PFSK-1 (cell line): ENCODE results near the gene IKZF1.

Experiments used
- POLR2AphosphoS5 ChIP-seq: IDR thresholded peaks from 2 replicates; pipeline ENCODE4 v1.6.1; 2012; ENCODE audit warnings: low read depth, mild to moderate bottlenecking, control low read depth, low read length, moderate library complexity
- SIN3A ChIP-seq: IDR thresholded peaks from 2 replicates; pipeline ENCODE4 v1.6.1; 2012; ENCODE audit warnings: mild to moderate bottlenecking, low read length, moderate library complexity, borderline replicate concordance; ENCODE audit not compliant: insufficient read depth
- TAF1 ChIP-seq: IDR thresholded peaks from 2 replicates; pipeline ENCODE4 v1.6.1; 2012; ENCODE audit warnings: low read length, control low read depth, borderline replicate concordance; ENCODE audit not compliant: insufficient read depth
- TF ChIP-seq, protein P1 (sequence below), 2 experiments: IDR thresholded peaks; 2 replicates each; pipeline versions ENCODE4 v1.6.1 to v1.8.0; 2011 to 2012; ENCODE audit warnings: low read depth in 2 of 2, low read length in 2 of 2, control low read depth in 1 of 2, inconsistent platforms in 1 of 2, mild to moderate bottlenecking in 1 of 2, moderate library complexity in 1 of 2; ENCODE audit not compliant: insufficient read depth in 1 of 2

DNA sequence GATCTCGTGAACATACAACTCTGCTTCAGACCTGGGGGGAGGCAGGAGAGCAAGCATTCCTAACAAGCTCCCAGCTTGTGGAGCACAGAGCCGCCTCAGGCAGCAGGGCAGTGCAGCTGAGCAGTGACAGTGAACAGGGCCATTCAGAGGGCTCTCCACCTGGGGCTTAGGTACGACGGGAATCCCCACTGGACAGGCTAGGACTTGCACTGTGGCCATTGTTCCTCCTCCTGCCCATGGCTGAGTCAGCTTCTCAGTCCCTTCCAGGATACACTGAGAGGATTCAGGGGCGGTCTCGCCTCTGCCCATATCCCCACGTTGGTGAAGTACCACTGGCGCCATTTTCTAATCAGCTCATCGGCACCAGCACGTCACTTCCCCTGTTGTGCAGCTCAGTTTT lies 74.6 kb downstream of the IKZF1 start:
- TF ChIP-seq TAF1 (no peak), POLR2AphosphoS5 (no peak), SIN3A (no peak)
- TF ChIP-seq, protein P1, sequence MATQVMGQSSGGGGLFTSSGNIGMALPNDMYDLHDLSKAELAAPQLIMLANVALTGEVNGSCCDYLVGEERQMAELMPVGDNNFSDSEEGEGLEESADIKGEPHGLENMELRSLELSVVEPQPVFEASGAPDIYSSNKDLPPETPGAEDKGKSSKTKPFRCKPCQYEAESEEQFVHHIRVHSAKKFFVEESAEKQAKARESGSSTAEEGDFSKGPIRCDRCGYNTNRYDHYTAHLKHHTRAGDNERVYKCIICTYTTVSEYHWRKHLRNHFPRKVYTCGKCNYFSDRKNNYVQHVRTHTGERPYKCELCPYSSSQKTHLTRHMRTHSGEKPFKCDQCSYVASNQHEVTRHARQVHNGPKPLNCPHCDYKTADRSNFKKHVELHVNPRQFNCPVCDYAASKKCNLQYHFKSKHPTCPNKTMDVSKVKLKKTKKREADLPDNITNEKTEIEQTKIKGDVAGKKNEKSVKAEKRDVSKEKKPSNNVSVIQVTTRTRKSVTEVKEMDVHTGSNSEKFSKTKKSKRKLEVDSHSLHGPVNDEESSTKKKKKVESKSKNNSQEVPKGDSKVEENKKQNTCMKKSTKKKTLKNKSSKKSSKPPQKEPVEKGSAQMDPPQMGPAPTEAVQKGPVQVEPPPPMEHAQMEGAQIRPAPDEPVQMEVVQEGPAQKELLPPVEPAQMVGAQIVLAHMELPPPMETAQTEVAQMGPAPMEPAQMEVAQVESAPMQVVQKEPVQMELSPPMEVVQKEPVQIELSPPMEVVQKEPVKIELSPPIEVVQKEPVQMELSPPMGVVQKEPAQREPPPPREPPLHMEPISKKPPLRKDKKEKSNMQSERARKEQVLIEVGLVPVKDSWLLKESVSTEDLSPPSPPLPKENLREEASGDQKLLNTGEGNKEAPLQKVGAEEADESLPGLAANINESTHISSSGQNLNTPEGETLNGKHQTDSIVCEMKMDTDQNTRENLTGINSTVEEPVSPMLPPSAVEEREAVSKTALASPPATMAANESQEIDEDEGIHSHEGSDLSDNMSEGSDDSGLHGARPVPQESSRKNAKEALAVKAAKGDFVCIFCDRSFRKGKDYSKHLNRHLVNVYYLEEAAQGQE (IDR thresholded peaks at IDR 0.05; ENCODE audit: insufficient read depth in 1 of 2, low read depth in 2 of 2, low read length in 2 of 2) = no peak
